Neural progenitor cell (in vitro differentiated cells): ENCODE results near the gene HOXC4. TPM values are rescaled to one million over a fixed set of nuclear protein-coding genes. Genes with fewer than 3 reads are reported as not detected.
A peak's percentile ranks its signal among the peaks of the same experiment; 100 is the strongest.

ENCODE experiments used
- DNase-seq: peaks from one replicate; pipeline ENCODE4 v3.0.0-alpha.2; 2016; ENCODE audit warnings: low spot score
- H2AFZ ChIP-seq: fragments of 200-600 bp; sonication (generic); replicated peaks from 2 replicates; pipeline ENCODE4 v1.6.1; 2016; ENCODE audit warnings: antibody characterized with exemption
- H3F3A ChIP-seq: fragments of 200-600 bp; sonication (generic); 2 replicates; pipeline ENCODE4 v1.6.1; 2016; ENCODE audit warnings: antibody characterized with exemption, low read depth
- H3K27ac ChIP-seq: fragments of 200-600 bp; sonication (generic); 2 replicates; pipeline ENCODE4 v1.5.1; 2016; ENCODE audit warnings: mild to moderate bottlenecking
- H3K27me3 ChIP-seq: fragments of 200-600 bp; sonication (generic); 2 replicates; pipeline ENCODE4 v1.6.1; 2016; ENCODE audit warnings: mild to moderate bottlenecking, moderate library complexity
- H3K36me3 ChIP-seq: fragments of 200-600 bp; sonication (generic); 2 replicates; pipeline ENCODE4 v1.5.1; 2016
- H3K4me1 ChIP-seq: fragments of 200-600 bp; sonication (generic); 2 replicates; pipeline ENCODE4 v1.6.1; 2016; ENCODE audit warnings: mixed run types
- H3K4me2 ChIP-seq: fragments of 200-600 bp; sonication (generic); 2 replicates; pipeline ENCODE4 v1.6.1; 2016
- H3K4me3 ChIP-seq: fragments of 200-600 bp; sonication (generic); 2 replicates; pipeline ENCODE4 v1.5.1; 2016
- H3K79me2 ChIP-seq: fragments of 200-600 bp; sonication (generic); 2 replicates; pipeline ENCODE4 v1.6.1; 2016; ENCODE audit warnings: low read depth
- H3K9ac ChIP-seq: fragments of 200-600 bp; sonication (generic); 2 replicates; pipeline ENCODE4 v1.6.1; 2016
- H3K9me3 ChIP-seq: fragments of 200-600 bp; sonication (generic); 2 replicates; pipeline ENCODE4 v1.5.1; 2016; ENCODE audit warnings: low read depth
- H4K20me1 ChIP-seq: fragments of 200-600 bp; sonication (generic); 2 replicates; pipeline ENCODE4 v1.6.1; 2016; ENCODE audit warnings: low read depth
- H3K27ac Mint-ChIP-seq: 3 replicates; pipeline ENCODE4 v1.8.0; 2021; ENCODE audit warnings: mixed read lengths
- H3K27me3 Mint-ChIP-seq: 2 replicates; pipeline ENCODE4 v1.8.0; 2022; ENCODE audit warnings: low read depth, mild to moderate bottlenecking, inconsistent platforms, moderate library complexity, mixed read lengths; ENCODE audit not compliant: insufficient read depth
- H3K36me3 Mint-ChIP-seq: 3 replicates; pipeline ENCODE4 v1.8.0; 2021; ENCODE audit warnings: mixed read lengths
- H3K4me1 Mint-ChIP-seq: 3 replicates; pipeline ENCODE4 v1.8.0; 2021; ENCODE audit warnings: mixed read lengths
- H3K4me3 Mint-ChIP-seq: 3 replicates; pipeline ENCODE4 v1.8.0; 2021; ENCODE audit warnings: mild to moderate bottlenecking, moderate library complexity, mixed read lengths
- H3K9me3 Mint-ChIP-seq: 3 replicates; pipeline ENCODE4 v1.8.0; 2020; ENCODE audit warnings: mixed read lengths
- EZH2 ChIP-seq: fragments of 200-600 bp; sonication (generic); IDR thresholded peaks from 2 replicates; pipeline ENCODE4 v1.6.1; 2017; ENCODE audit warnings: antibody characterized with exemption, mild to moderate bottlenecking, moderate library complexity
- EZH2phosphoT487 ChIP-seq: fragments of 200-600 bp; sonication (generic); IDR thresholded peaks from 2 replicates; pipeline ENCODE4 v1.6.1; 2017; ENCODE audit warnings: antibody characterized with exemption
- total RNA-seq: library from RNA; depleted of rRNA; stranded (reverse); fragments of >200 nt; gene quantifications from 2 replicates; pipeline ENCODE4 v1.2.3, GENCODE V29; 2015; ENCODE audit warnings: low replicate concordance
- TF ChIP-seq, protein P1 (sequence below): fragments of 200-600 bp; sonication (generic); IDR thresholded peaks from 2 replicates; pipeline ENCODE4 v1.5.1; 2017; ENCODE audit warnings: antibody characterized with exemption, mild to moderate bottlenecking

The HOXC4 gene
- total RNA-seq, 1 donor from 2014 or later, result not detected

DNA sequence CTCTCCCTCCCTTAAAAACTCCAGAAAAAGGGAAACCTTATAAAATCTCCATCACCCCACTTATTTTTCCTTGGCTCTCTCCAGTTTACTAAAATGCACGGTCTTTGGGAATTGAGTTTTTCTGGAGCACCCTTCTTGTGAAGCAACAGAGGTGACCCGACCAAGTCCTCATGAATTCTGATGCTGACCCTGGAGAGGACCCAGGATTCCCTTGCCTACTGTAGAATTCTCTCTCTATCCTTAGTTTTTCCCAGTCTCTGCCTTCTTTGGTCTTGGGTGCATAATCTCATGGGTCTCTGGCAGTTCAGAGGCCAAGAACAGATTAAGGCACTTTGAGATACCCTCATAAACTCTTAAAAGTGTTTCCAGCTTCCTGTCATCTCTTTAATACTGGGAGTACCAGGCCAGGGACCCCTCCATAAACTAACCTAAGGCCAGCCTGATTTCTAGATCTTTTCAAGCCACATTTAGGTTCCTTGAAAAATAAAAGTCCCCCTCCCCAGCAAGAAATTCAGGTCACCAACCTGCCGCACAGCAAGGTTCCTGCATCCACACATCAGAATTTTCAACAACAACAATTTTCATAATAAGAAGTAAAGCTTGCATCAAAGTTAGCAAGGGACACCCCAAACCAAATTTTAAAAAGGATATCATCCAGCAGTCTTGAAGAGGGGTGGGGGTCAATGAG lies 5.1 kb upstream of the HOXC4 start:
- Histone ChIP-seq H3K4me2 (no peak overlapping the region), H3K4me3 (no peak overlapping the region), H3K9me3 (no peaks in the 10 kb centered on the region), H3K79me2 (no peaks in the 10 kb centered on the region), H4K20me1 (peaks cover 78% of the 10 kb centered on the region), H3K9ac (no peak overlapping the region), H3K4me1 (no peaks in the 10 kb centered on the region), H2AFZ (no peak overlapping the region), H3F3A (no peaks in the 10 kb centered on the region), H3K27ac (no peak overlapping the region), H3K36me3 (no peaks in the 10 kb centered on the region), H3K27me3 (peaks cover 100% of the 10 kb centered on the region)
- no peak overlapping the region for H3K27ac Mint-ChIP-seq
- H3K36me3 Mint-ChIP-seq, result no peaks in the 10 kb centered on the region
- TF ChIP-seq, protein P1, sequence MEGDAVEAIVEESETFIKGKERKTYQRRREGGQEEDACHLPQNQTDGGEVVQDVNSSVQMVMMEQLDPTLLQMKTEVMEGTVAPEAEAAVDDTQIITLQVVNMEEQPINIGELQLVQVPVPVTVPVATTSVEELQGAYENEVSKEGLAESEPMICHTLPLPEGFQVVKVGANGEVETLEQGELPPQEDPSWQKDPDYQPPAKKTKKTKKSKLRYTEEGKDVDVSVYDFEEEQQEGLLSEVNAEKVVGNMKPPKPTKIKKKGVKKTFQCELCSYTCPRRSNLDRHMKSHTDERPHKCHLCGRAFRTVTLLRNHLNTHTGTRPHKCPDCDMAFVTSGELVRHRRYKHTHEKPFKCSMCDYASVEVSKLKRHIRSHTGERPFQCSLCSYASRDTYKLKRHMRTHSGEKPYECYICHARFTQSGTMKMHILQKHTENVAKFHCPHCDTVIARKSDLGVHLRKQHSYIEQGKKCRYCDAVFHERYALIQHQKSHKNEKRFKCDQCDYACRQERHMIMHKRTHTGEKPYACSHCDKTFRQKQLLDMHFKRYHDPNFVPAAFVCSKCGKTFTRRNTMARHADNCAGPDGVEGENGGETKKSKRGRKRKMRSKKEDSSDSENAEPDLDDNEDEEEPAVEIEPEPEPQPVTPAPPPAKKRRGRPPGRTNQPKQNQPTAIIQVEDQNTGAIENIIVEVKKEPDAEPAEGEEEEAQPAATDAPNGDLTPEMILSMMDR, result no peak
- no peak for TF ChIP-seq EZH2
- no peak for TF ChIP-seq EZH2phosphoT487
- H3K4me3 Mint-ChIP-seq, result no peak overlapping the region
- H3K27me3 Mint-ChIP-seq, result peaks cover 93% of the 10 kb centered on the region
- peaks cover 5% of the 10 kb centered on the region for H3K9me3 Mint-ChIP-seq
- no peak for DNase-seq
- no peaks in the 10 kb centered on the region for H3K4me1 Mint-ChIP-seq

DNA sequence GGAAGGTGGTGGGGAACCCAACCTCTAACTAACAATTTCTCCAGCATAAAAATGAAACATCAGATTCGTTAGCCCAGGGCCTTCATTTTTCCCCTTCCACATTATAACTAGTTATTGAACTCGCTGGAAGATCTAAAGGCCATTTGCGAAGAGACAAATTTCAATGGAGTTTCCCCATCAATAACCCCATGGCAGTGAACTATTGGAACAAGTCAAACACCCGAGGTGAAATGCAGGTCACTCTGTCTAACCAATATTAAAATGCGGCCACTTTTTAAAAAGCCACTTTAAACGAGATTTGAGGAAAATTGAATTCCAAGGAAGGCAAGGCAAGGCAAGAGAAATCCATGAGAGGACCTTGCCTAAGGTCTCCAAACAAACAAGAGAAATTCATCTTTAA lies 4.5 kb upstream of the HOXC4 start:
- no peaks in the 10 kb centered on the region for H3K36me3 ChIP-seq
- peaks cover 5% of the 10 kb centered on the region for H3K9me3 Mint-ChIP-seq
- H3K4me3 ChIP-seq, result no peak overlapping the region
- no peak overlapping the region for H3K9ac ChIP-seq
- no peak overlapping the region for H3K27ac ChIP-seq
- H3K36me3 Mint-ChIP-seq, result no peaks in the 10 kb centered on the region
- no peaks in the 10 kb centered on the region for H3K79me2 ChIP-seq
- TF ChIP-seq EZH2phosphoT487, result peak; percentile 13
- peak; percentile 22 for TF ChIP-seq EZH2
- TF ChIP-seq, protein P1, result no peak
- no peaks in the 10 kb centered on the region for H3F3A ChIP-seq
- no peak for DNase-seq
- no peaks in the 10 kb centered on the region for H3K4me1 Mint-ChIP-seq
- peaks cover 93% of the 10 kb centered on the region for H3K27me3 Mint-ChIP-seq
- peaks cover 100% of the 10 kb centered on the region for H3K27me3 ChIP-seq
- no peaks in the 10 kb centered on the region for H3K9me3 ChIP-seq
- no peak overlapping the region for H3K27ac Mint-ChIP-seq
- no peak overlapping the region for H3K4me3 Mint-ChIP-seq
- H4K20me1 ChIP-seq, result peaks cover 83% of the 10 kb centered on the region
- H3K4me1 ChIP-seq, result no peaks in the 10 kb centered on the region
- no peak overlapping the region for H2AFZ ChIP-seq
- H3K4me2 ChIP-seq, result no peak overlapping the region

DNA sequence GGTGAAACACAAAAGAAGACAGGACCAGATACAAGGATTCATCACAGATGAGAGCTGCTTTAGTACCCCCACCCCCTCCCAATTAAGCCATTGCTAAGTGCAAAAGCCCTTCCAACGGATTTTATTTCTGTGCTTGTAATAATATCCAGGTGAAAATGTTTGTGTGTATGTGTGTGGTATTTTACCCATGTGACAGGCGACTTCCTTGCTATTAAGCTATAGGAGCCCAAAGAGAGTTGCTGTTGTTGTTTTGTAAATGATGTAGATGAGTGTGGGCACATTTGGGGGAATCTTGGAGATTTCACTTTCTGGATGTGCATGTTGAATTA lies 3.2 kb upstream of the HOXC4 start:
- Mint-ChIP-seq H3K4me1 (no peaks in the 10 kb centered on the region), H3K27ac (no peak overlapping the region), H3K9me3 (peaks cover 5% of the 10 kb centered on the region), H3K36me3 (no peaks in the 10 kb centered on the region), H3K27me3 (peaks cover 90% of the 10 kb centered on the region), H3K4me3 (no peak overlapping the region)
- Histone ChIP-seq H2AFZ (no peak overlapping the region), H3K79me2 (no peaks in the 10 kb centered on the region), H3K27me3 (peaks cover 100% of the 10 kb centered on the region), H3K36me3 (no peaks in the 10 kb centered on the region), H4K20me1 (peaks cover 90% of the 10 kb centered on the region), H3K4me1 (peaks cover 1% of the 10 kb centered on the region), H3K9me3 (no peaks in the 10 kb centered on the region), H3K27ac (no peak overlapping the region), H3K4me3 (no peak overlapping the region), H3F3A (no peaks in the 10 kb centered on the region), H3K4me2 (no peak overlapping the region), H3K9ac (no peak overlapping the region)
- peak; percentile 2 for DNase-seq
- peak; percentile 57 for TF ChIP-seq EZH2phosphoT487
- TF ChIP-seq EZH2, result no peak

DNA sequence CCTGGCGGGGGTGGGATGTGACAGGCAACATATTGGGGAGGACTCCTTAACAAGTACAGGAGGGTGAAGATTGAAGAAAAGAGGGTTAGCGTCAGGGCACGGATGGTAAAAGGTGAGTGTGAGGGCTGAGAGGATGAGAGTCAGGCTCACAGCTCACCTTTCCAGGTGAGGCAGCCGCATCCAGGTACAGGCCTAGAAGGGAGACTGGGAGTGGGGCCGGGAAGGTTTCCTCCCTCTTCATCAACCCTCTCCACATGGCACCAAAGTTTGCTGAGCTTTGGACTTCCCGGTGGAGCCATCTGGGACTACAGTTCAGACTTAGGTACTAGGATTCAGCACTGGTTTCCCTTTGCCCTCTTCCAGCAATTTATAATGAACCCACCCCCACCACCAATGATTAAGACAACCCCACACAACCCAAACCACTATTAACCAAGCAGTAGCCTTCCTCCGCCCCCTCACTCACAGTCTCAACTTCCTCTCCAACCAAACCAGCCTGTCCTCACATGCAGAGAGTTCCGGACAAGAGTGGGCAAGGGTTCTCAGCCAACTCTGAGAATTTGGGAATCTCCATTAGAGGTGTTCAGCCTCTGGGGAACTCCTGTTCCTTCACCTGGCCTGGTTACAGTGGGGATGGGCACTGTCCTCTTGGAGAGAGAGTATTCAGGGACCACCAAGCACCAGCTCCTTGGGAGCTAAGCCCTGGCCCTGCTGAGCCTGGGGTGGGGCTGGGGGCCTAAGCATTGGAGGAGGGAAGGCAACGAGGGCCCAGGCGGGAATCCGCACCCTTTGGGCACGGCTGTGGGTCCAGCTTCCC lies 2.4 kb upstream of the HOXC4 start:
- Histone ChIP-seq H3K27ac (no peak overlapping the region), H4K20me1 (peaks cover 86% of the 10 kb centered on the region), H3K9me3 (no peaks in the 10 kb centered on the region), H3F3A (no peaks in the 10 kb centered on the region), H3K27me3 (peaks cover 100% of the 10 kb centered on the region), H3K4me1 (peaks cover 7% of the 10 kb centered on the region), H3K79me2 (no peaks in the 10 kb centered on the region), H3K36me3 (no peaks in the 10 kb centered on the region), H3K4me3 (no peak overlapping the region), H3K9ac (no peak overlapping the region), H2AFZ (no peak overlapping the region), H3K4me2 (no peak overlapping the region)
- Mint-ChIP-seq H3K36me3 (no peaks in the 10 kb centered on the region), H3K27ac (no peak overlapping the region), H3K4me3 (no peak overlapping the region), H3K4me1 (no peaks in the 10 kb centered on the region), H3K9me3 (peaks cover 5% of the 10 kb centered on the region), H3K27me3 (peaks cover 90% of the 10 kb centered on the region)
- no peak for TF ChIP-seq EZH2
- DNase-seq, result no peak
